Neural crest cell (in vitro differentiated cells): ENCODE measurements around the gene RAX. TPM values are rescaled to one million over a fixed set of nuclear protein-coding genes. Genes with fewer than 3 reads are reported as not detected.

Experiments used
- DNase-seq: peaks from one replicate; pipeline ENCODE4 v3.0.0; 2021; ENCODE audit warnings: low read depth, mixed read lengths, low spot score
- H3K27ac Mint-ChIP-seq: one replicate; pipeline ENCODE4 v1.8.0; 2021; ENCODE audit warnings: mild to moderate bottlenecking, mixed read lengths; ENCODE audit not compliant: unreplicated experiment
- H3K27me3 Mint-ChIP-seq: 2 replicates; pipeline ENCODE4 v1.8.0; 2021; ENCODE audit warnings: low read depth, mild to moderate bottlenecking, mixed read lengths
- H3K36me3 Mint-ChIP-seq: 2 replicates; pipeline ENCODE4 v1.8.0; 2021; ENCODE audit warnings: low read depth, mild to moderate bottlenecking, mixed read lengths
- H3K4me1 Mint-ChIP-seq: 2 replicates; pipeline ENCODE4 v1.8.0; 2021; ENCODE audit warnings: mixed read lengths
- H3K4me3 Mint-ChIP-seq: one replicate; pipeline ENCODE4 v1.8.0; 2021; ENCODE audit warnings: mild to moderate bottlenecking, mixed read lengths
- H3K9me3 Mint-ChIP-seq: 2 replicates; pipeline ENCODE4 v1.8.0; 2021; ENCODE audit warnings: mixed read lengths
- CTCF ChIP-seq: fragments of 200-600 bp; sonication (generic); conservative IDR thresholded peaks from 2 replicates; pipeline ENCODE4 v1.5.0; 2021; ENCODE audit warnings: antibody characterized with exemption, mild to moderate bottlenecking
- total RNA-seq: library from RNA; stranded (reverse); gene quantifications from 2 replicates; pipeline ENCODE4 v1.2.1, GENCODE V29; 2021

RAX gene
- total RNA-seq, 1 donor from 2014 or later, result not detected

DNA sequence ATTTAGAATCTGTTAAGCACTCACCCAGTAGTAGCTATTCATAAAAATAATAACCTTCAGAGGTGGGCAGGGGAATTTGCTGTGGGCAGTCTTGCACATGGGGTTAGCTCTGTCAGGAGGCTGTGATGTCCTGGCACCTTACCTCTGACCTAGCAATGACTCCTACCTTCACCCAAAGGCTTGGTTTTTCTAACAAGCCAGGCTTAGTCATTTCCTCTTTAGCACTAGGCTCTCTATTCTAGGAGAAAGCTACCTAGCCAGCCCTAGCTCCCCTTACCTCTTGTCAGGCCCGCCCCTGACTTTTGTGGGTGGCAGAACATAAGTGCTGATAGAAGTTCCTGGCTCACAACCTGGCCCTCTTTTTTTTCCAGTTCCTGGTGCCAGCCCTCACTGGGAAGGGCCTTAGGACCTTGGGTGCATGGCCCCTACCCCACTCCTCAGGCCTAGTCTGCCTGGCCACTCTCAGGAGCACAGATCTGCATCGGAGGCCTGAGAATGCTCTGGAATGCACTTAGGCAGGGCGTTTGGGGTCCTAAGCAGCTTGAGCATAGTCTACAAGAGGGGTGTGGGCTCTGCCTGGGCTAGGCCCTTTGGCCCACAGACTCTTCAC lies 27.5 kb upstream of the RAX start:
- DNase-seq, result no peak
- no peak overlapping the region for H3K27ac Mint-ChIP-seq
- no peak overlapping the region for H3K4me3 Mint-ChIP-seq
- no peaks in the 10 kb centered on the region for H3K36me3 Mint-ChIP-seq
- H3K27me3 Mint-ChIP-seq, result peaks cover 53% of the 10 kb centered on the region
- H3K4me1 Mint-ChIP-seq, result peaks cover 8% of the 10 kb centered on the region
- no peaks in the 10 kb centered on the region for H3K9me3 Mint-ChIP-seq
- TF ChIP-seq CTCF, result no peak

DNA sequence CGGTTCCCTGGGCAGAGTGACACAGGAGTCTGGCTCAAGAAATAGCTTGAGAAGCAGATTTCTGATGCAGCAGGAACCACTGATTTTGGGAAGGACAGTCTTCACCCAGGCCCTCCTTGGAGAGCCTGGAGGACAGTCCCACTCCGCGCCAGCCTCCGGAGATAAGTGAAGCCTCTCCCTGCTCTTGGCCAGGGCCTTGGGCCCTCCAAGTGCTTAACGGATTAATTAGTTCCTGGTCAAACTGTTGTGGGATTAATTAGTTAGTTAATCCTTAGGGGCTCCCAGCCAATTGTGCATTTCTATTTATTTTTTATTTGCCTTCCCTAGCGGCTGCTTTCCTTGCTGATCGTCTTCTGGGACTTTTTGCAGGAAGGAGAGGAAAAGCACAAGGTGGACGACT lies 25.6 kb upstream of the RAX start:
- TF ChIP-seq CTCF, result no peak
- Mint-ChIP-seq H3K4me3 (no peak overlapping the region), H3K27me3 (peaks cover 56% of the 10 kb centered on the region)

GRCh38 chr18:59293317-59293716 lies 20.1 kb upstream of the RAX start:
- no peak overlapping the region for H3K27ac Mint-ChIP-seq
- H3K4me3 Mint-ChIP-seq, result no peak overlapping the region
- H3K27me3 Mint-ChIP-seq, result peaks cover 86% of the 10 kb centered on the region
- DNase-seq, result no peak
- H3K36me3 Mint-ChIP-seq, result no peaks in the 10 kb centered on the region
- no peaks in the 10 kb centered on the region for H3K9me3 Mint-ChIP-seq
- no peak for TF ChIP-seq CTCF
- no peaks in the 10 kb centered on the region for H3K4me1 Mint-ChIP-seq

More for the DNA sequence above, 25.6 kb upstream of the RAX start:
- Mint-ChIP-seq H3K27ac (no peak overlapping the region), H3K36me3 (no peaks in the 10 kb centered on the region), H3K9me3 (no peaks in the 10 kb centered on the region), H3K4me1 (peaks cover 8% of the 10 kb centered on the region)
- no peak for DNase-seq

GRCh38 chr18:59286341-59286740 lies 13.1 kb upstream of the RAX start:
- no peak for DNase-seq
- H3K36me3 Mint-ChIP-seq, result no peaks in the 10 kb centered on the region
- no peak for TF ChIP-seq CTCF
- no peak overlapping the region for H3K4me3 Mint-ChIP-seq
- H3K9me3 Mint-ChIP-seq, result peaks cover 2% of the 10 kb centered on the region
- no peaks in the 10 kb centered on the region for H3K4me1 Mint-ChIP-seq
- peaks cover 23% of the 10 kb centered on the region for H3K27me3 Mint-ChIP-seq
- no peak overlapping the region for H3K27ac Mint-ChIP-seq

GRCh38 chr18:59282341-59282740 lies 9.1 kb upstream of the RAX start:
- H3K4me3 Mint-ChIP-seq, result no peak overlapping the region
- peaks cover 2% of the 10 kb centered on the region for H3K9me3 Mint-ChIP-seq
- DNase-seq, result no peak
- H3K27me3 Mint-ChIP-seq, result peaks cover 20% of the 10 kb centered on the region
- no peak for TF ChIP-seq CTCF
- H3K4me1 Mint-ChIP-seq, result no peaks in the 10 kb centered on the region
- H3K27ac Mint-ChIP-seq, result no peak overlapping the region
- H3K36me3 Mint-ChIP-seq, result no peaks in the 10 kb centered on the region
